ENCODE results near the gene APOC3.

GRCh38 chr11:116840224-116840745 is 10.6 kb downstream of the APOC3 start:
- peak; percentile 2 for TF ChIP-seq CTCF (IDR thresholded peaks at IDR 0.05; ENCODE audit: poor library complexity)
- TF ChIP-seq EZH2 (IDR thresholded peaks at IDR 0.05; ENCODE audit: borderline replicate concordance), result no peak
